GM18526 (cell line): ENCODE measurements around the gene WNT7B.

Source experiments
- POLR2A ChIP-seq: IDR thresholded peaks from 3 replicates; pipeline ENCODE4 v1.6.1; 2011; ENCODE audit not compliant: insufficient read length; ENCODE audit errors: extremely low read depth

The WNT7B gene

DNA sequence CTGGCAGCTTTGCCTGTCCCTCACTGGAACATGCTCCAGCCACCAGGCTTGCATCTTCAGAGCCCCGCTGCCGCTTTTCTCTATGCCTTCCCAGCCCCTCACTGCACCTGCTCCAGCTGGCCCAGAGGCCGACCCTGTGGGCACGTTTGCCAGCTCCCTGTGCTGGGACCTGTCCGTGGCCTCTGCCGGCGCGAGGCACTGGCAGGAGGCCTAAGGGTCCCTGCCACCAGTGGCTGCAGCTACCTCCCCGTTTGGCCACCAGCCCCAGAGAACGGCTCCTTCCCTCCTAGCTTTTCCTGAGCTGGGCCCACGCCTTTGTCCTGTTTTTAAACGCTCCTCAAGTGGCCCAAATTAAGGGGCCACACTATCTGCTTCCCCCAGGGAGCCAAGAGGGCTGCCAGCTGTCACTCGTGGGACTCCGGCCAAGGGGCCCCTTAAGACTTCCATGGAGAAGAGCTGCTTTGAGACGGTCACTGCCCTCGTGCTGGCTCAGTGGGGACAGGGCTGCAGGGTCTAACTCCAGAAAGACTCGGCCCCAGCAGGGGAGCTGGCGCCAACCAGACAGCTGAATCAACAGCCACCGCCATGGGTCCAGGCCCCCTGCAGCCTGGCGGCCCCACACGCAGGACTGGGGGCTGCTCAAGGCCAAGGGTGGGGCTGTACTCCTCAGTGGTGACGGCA, 24.6 kb upstream of the WNT7B start:
- TF ChIP-seq POLR2A, result no peak

DNA sequence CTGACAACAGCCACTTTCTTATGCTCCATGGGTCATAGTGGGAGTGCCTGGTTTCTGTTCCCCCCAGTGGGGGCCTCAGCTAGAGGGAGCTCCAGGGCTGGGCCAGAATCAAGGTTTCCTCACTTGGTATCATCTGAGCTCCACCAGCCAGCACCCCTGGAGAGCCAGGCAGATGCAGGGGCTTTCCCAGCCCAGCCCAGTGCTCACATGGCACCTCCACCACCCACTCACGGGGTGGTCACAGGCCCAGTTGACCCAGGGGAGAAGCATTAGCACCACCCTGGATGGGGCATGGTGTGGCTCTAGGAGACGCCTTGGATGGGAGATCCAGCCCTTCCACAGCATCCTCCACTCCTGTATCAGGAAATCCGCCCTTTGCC, 24.1 kb upstream of the WNT7B start:
- TF ChIP-seq POLR2A, result no peak

DNA sequence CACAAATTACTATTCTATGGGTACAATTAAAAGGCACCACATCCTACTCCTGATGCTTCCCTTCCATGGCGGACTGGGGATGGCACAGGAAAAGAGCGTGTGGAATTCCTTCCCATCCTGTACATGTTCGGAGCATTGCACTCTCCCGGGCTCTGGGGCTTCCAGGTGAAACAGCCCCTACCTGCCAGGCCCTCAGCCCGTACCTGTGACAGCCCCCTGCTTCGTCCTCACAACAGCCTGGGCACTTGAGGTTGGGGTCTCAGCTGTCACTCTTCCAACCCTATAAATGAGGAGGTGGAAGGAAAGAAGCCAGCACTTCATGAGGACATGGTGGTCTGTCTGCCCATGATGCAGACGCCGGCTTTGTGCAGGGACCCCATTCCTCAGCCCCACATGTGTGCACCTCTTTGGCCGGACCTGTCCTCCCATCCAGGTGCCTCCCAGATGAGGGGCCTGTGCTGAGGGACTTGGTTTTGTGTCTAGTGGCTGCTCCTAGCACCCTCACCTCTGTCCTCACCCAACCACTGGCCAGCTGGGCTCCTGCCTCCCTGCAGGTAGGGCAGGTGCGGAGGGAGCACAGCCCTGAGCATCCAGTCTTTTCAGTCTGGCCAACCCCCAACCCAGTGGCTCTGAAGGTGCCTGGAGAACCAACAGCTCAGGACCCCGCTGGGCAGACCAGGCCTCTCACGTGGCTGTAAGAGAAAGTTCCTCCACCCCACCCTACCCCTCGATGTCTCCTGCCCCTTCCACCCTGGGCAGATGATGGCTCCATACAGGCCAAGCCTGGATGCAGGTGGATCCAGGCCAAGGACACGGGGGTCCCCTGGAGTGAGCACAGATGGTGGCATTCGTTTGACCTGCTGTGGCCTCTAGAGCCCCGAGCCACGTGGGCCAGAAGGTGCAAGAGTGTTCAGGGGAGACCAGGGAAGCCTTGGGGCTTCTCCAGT, 23.4 kb upstream of the WNT7B start:
- TF ChIP-seq POLR2A, result no peak

GRCh38 chr22:45999379-45999971, 22.5 kb upstream of the WNT7B start:
- TF ChIP-seq POLR2A, result no peak

DNA sequence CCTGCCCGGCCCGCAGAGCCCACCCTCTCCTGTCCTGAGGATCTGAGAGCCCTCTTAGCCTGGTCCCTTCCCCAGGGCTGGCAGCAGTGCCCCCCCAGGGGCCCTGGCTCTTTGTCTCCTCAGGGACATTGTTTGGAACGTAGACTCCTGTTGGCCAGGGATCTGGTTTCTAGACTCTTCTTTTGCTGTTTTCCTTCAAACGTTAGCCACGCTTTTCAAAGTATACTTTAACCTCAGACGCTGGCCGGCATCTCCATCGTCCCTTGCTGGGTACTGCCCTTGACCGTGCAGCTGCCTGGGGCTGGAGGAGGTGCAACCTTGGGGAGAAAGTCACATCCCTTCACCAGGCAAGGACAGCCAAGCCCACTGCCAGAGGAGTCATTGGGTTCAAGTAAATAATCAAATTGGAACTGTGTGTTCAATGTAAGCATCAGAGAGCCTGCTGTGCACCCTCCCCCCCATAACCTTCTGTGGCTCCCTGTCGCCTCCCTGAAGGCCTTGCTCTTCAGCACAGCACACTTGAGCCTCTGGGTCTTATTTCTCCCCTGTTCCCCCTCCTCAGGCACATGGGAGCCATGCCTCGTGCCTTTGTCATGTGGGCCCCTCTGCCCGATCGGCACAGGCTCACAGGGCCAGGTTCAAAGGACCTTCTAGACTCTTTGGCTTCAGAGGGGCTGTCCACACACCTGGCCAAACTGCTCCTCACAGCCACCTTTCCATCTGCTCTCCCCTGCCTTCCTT, 21.8 kb upstream of the WNT7B start:
- TF ChIP-seq POLR2A, result no peak

GRCh38 chr22:45997777-45998637, 21.0 kb upstream of the WNT7B start:
- TF ChIP-seq POLR2A, result no peak

- no peak for TF ChIP-seq POLR2A
Measured at GRCh38 chr22:45997077-45997776, 20.3 kb upstream of the WNT7B start.

- no peak for TF ChIP-seq POLR2A
Measured at GRCh38 chr22:45996241-45997076, 19.5 kb upstream of the WNT7B start.

- no peak for TF ChIP-seq POLR2A
Measured at GRCh38 chr22:45995405-45996101, 18.6 kb upstream of the WNT7B start.

DNA sequence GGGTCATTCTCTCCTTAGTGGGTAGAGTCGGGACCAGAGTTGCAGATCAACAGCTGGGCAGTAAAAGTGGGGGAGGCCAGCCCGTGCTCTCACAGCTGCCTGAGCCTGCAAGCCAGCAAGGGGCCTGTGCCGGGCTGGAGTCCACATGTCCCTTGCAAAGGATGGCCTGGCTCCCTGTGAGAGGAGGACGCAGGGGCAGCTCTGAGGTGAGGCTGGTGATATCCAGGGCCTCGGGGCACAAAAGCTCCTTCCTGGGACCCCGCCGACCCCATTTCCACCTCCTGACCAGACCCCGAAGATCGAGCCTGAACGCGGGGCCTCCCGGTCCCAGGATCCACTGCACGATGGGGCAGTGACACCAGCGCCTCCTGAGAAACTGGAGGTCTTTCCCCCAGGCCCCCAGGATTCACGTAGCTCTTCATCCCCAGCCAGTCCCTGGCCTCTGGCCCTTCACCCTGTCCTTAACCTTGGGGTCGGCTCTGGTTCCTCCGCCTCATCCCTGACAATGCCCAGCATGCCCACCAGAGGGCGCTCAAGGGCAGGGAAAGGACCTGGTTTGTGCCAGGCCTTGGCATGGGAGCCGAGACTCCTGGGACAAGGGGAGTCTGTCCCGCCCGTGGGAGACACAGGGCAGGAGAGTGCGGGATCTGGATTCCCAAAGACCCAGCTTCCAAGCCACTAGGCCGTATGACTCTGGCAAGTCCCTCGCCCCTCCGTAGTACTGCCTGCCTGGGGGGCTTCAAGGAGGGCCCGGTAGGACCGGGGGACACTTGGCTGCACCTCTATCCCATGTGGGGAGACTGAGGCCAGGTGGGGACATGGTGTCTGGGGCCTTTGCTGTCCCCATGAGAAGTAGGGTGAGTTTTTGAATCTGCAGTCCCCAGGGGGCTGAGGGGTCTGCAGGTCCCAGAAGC, 17.8 kb upstream of the WNT7B start:
- no peak for TF ChIP-seq POLR2A

DNA sequence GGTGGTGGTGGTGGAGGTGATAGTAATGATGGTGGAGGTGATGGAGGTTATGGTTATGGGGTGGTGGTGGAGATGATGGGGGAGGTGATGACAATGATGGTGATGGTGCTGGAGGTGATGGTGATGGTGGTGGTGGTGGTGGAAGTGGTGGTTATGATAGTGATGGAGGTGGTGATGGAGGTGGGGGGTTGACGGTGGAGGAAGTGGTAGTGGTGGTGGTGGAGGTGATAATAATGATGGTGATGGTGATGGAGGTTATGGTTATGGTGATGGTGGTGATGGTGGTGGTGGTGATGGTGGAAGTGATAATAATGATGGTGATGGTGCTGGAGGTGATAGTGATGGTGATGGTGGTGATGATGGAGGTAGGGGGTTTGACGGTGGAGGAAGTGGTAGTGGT, 16.9 kb upstream of the WNT7B start:
- no peak for TF ChIP-seq POLR2A
